ENCODE measurements around the gene C19orf53.
"Not testable (repeated sequence)": the region's sequence is repeated elsewhere in the genome, so short reads cannot be mapped to it uniquely, and the experiment has no call there.

Gene C19orf53

GRCh38 chr19:13741893-13742292, 32.4 kb upstream of the C19orf53 start:
- no peak overlapping the region for H3K9ac ChIP-seq
- H3K4me3 ChIP-seq, result no peak overlapping the region
- H3K27me3 ChIP-seq, result no peaks in the 10 kb centered on the region
- H3K36me3 ChIP-seq, result peaks cover 0 to 18% (median 0%) of the 10 kb centered on the region in 11 experiments; a peak in 3 of 22 replicates
- peaks cover 0 to 3% (median under 1%) of the 10 kb centered on the region in 11 experiments; a peak in 9 of 22 replicates for H3K9me3 ChIP-seq (replicated peaks in 1 of 11)
- H3K4me2 ChIP-seq, result no peak overlapping the region
- no peak overlapping the region for H3K27ac ChIP-seq
- TF ChIP-seq Cebpa-rat (IDR thresholded peaks at IDR 0.05), result no peak
- no peaks in the 10 kb centered on the region for H4K20me1 ChIP-seq
- H3K4me1 ChIP-seq, result peaks cover 0 to 32% (median 3%) of the 10 kb centered on the region in 10 experiments; a peak in 10 of 20 replicates

- Histone ChIP-seq H4K20me1 (no peaks in the 10 kb centered on the region), H3K4me1 (peaks cover 0 to 32% (median 3%) of the 10 kb centered on the region in 10 experiments; a peak in 10 of 20 replicates), H3K4me3 (no peak overlapping the region), H3K4me2 (no peak overlapping the region), H3K36me3 (peaks cover 0 to 12% (median 0%) of the 10 kb centered on the region in 11 experiments; a peak in 2 of 22 replicates), H3K27ac (no peak overlapping the region), H3K9me3 (replicated peaks in 1 of 11) (peaks cover 0 to 9% (median 6%) of the 10 kb centered on the region in 11 experiments; a peak in 13 of 22 replicates), H3K9ac (no peak overlapping the region), H3K27me3 (no peaks in the 10 kb centered on the region)
- TF ChIP-seq Cebpa-rat (IDR thresholded peaks at IDR 0.05), result no peak
Measured at GRCh38 chr19:13742756-13743155, 31.5 kb upstream of the C19orf53 start.

- Histone ChIP-seq H3K9me3 (replicated peaks in 1 of 11) (peaks cover 0 to 9% (median 6%) of the 10 kb centered on the region in 11 experiments; a peak in 13 of 22 replicates), H3K4me3 (no peak overlapping the region), H3K27me3 (no peaks in the 10 kb centered on the region), H3K9ac (peak overlapping the region in 5 of 11 experiments; percentile 3 to 56 (median 28); a peak in 6 of 22 replicates), H3K36me3 (peaks cover 0 to 12% (median 0%) of the 10 kb centered on the region in 11 experiments; a peak in 2 of 22 replicates), H4K20me1 (peaks cover 0 to 6% (median 0%) of the 10 kb centered on the region in 11 experiments; a peak in 1 of 22 replicates), H3K4me2 (peak overlapping the region in 5 of 11 experiments; percentile 20 to 69 (median 54); a peak in 8 of 22 replicates), H3K4me1 (peaks cover 9 to 41% (median 13%) of the 10 kb centered on the region in 10 experiments), H3K27ac (peak overlapping the region in 6 of 11 experiments; percentile 21 to 69 (median 59); a peak in 11 of 22 replicates)
- no peak for TF ChIP-seq Cebpa-rat (IDR thresholded peaks at IDR 0.05)
Measured at GRCh38 chr19:13744174-13744573, 30.1 kb upstream of the C19orf53 start.

GRCh38 chr19:13747098-13747453, 27.2 kb upstream of the C19orf53 start:
- Histone ChIP-seq H3K27ac (peak overlapping the region in 4 of 11 experiments; percentile 24 to 90 (median 85); a peak in 5 of 22 replicates), H3K9ac (peak overlapping the region in 1 of 11 experiments; percentile 92; a peak in 1 of 22 replicates), H3K9me3 (replicated peaks in 1 of 11) (peaks cover 0 to 9% (median 6%) of the 10 kb centered on the region in 11 experiments; a peak in 13 of 22 replicates), H3K36me3 (peaks cover 12 to 36% (median 20%) of the 10 kb centered on the region in 11 experiments), H3K4me1 (peaks cover 13 to 50% (median 25%) of the 10 kb centered on the region in 10 experiments), H3K4me3 (peak overlapping the region; percentile 71 to 96 (median 92)), H4K20me1 (peaks cover 0 to 25% (median 4%) of the 10 kb centered on the region in 11 experiments; a peak in 8 of 22 replicates), H3K4me2 (peak overlapping the region in 10 of 11 experiments; percentile 21 to 92 (median 38); a peak in 18 of 22 replicates), H3K27me3 (no peaks in the 10 kb centered on the region)
- TF ChIP-seq Cebpa-rat (IDR thresholded peaks at IDR 0.05), result no peak

DNA sequence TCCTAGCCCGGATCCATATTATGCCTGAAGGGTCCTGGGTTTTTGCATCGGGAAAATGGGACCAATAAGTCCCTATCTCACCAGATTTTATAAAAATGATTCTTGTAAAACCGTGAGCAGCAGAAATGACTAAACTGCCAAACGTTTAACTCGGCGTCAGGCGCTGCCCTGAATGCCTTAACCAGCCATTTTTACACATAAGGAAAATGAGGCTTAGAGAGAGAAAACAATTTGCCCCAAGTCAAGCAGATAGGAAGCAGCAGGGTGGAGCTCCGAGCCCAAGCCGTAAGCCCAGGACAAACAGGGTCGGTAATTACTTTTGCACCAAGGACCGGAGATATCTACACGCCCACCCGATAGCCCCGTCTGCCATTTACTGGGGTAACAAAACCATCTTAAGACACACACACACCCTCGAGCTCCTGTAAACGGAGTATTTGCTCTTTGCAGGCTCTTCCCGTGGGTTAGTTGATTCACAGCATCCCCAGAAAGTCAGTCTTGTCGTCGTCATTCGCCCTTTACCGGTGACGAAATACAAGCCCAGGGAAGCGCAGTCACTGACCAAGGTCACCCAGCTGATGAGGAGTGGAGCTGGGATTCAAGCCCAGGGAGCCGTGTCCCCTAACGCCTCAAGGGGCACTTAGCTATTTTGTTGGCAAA, 26.0 kb upstream of the C19orf53 start:
- no peak for TF ChIP-seq Cebpa-rat (IDR thresholded peaks at IDR 0.05)
- peaks cover 23 to 39% (median 32%) of the 10 kb centered on the region in 11 experiments for H3K36me3 ChIP-seq

GRCh38 chr19:13751436-13751835, 22.8 kb upstream of the C19orf53 start:
- no peak overlapping the region for H3K4me3 ChIP-seq

More for the DNA sequence above, 26.0 kb upstream of the C19orf53 start:
- H3K4me3 ChIP-seq, result peak overlapping the region; percentile 71 to 96 (median 92)
- H3K4me2 ChIP-seq, result peak overlapping the region; percentile 82 to 98 (median 96)
- H3K27me3 ChIP-seq, result no peaks in the 10 kb centered on the region
- peaks cover 0 to 9% (median 6%) of the 10 kb centered on the region in 11 experiments; a peak in 13 of 22 replicates for H3K9me3 ChIP-seq (replicated peaks in 1 of 11)
- peaks cover 15 to 58% (median 29%) of the 10 kb centered on the region in 10 experiments for H3K4me1 ChIP-seq
- peak overlapping the region; percentile 76 to 90 (median 84) for H3K27ac ChIP-seq
- peak overlapping the region; percentile 82 to 92 (median 90) for H3K9ac ChIP-seq
- H4K20me1 ChIP-seq, result peaks cover 0 to 25% (median 7%) of the 10 kb centered on the region in 11 experiments; a peak in 9 of 22 replicates

GRCh38 chr19:13753622-13754021, 20.6 kb upstream of the C19orf53 start:
- peaks cover 77 to 92% (median 85%) of the 10 kb centered on the region in 11 experiments for H3K36me3 ChIP-seq
- not testable (repeated sequence) for H3K27me3 ChIP-seq; H3K9me3 ChIP-seq (replicated peaks in 1 of 11); H3K27ac ChIP-seq; H3K4me3 ChIP-seq; H3K9ac ChIP-seq; H3K4me2 ChIP-seq
- H4K20me1 ChIP-seq, result peaks cover 0 to 22% (median 11%) of the 10 kb centered on the region in 11 experiments; a peak in 12 of 22 replicates
- peaks cover 11 to 49% (median 21%) of the 10 kb centered on the region in 10 experiments for H3K4me1 ChIP-seq

More at GRCh38 chr19:13751436-13751835, 22.8 kb upstream of the C19orf53 start:
- no peak overlapping the region for H3K9ac ChIP-seq
- no peaks in the 10 kb centered on the region for H3K27me3 ChIP-seq
- H3K27ac ChIP-seq, result no peak overlapping the region
- TF ChIP-seq Cebpa-rat (IDR thresholded peaks at IDR 0.05), result no peak
- H3K9me3 ChIP-seq (replicated peaks in 1 of 11), result peaks cover 0 to 9% (median 6%) of the 10 kb centered on the region in 11 experiments; a peak in 13 of 22 replicates
- peaks cover 15 to 52% (median 25%) of the 10 kb centered on the region in 10 experiments for H3K4me1 ChIP-seq
- H3K36me3 ChIP-seq, result peaks cover 55 to 70% (median 63%) of the 10 kb centered on the region in 11 experiments
- no peak overlapping the region for H3K4me2 ChIP-seq
- peaks cover 0 to 25% (median 7%) of the 10 kb centered on the region in 11 experiments; a peak in 11 of 22 replicates for H4K20me1 ChIP-seq

GRCh38 chr19:13756210-13756609, 18.0 kb upstream of the C19orf53 start:
- H3K4me3 ChIP-seq, result no peak overlapping the region
- H3K4me2 ChIP-seq, result no peak overlapping the region
- no peak overlapping the region for H3K9ac ChIP-seq
- peaks cover 0 to 26% (median 5%) of the 10 kb centered on the region in 11 experiments; a peak in 9 of 22 replicates for H4K20me1 ChIP-seq
- peaks cover 0 to 27% (median 2%) of the 10 kb centered on the region in 10 experiments; a peak in 8 of 20 replicates for H3K4me1 ChIP-seq
- no peak overlapping the region for H3K27ac ChIP-seq
- H3K27me3 ChIP-seq, result no peaks in the 10 kb centered on the region
- TF ChIP-seq Cebpa-rat (IDR thresholded peaks at IDR 0.05), result no peak
- no peaks in the 10 kb centered on the region for H3K9me3 ChIP-seq (replicated peaks in 1 of 11)
- H3K36me3 ChIP-seq, result peaks cover 94 to 100% (median 98%) of the 10 kb centered on the region in 11 experiments
